ENCODE results near the gene C11orf86.
"Not testable (repeated sequence)": the region's sequence is repeated elsewhere in the genome, so short reads cannot be mapped to it uniquely, and the experiment has no call there.

- not testable (repeated sequence) for TF ChIP-seq POLR2AphosphoS5 (IDR thresholded peaks at IDR 0.05; ENCODE audit: low read depth, low read length); TAF1 (IDR thresholded peaks at IDR 0.05; ENCODE audit: low read depth, low read length); POLR2A (IDR thresholded peaks at IDR 0.05; ENCODE audit: low read depth, low read length); SPI1 (IDR thresholded peaks at IDR 0.05; ENCODE audit: low read depth, low read length); PAX5 (IDR thresholded peaks at IDR 0.05; ENCODE audit: insufficient read depth, low read length, severe bottlenecking); POU2F2 (IDR thresholded peaks at IDR 0.05; ENCODE audit: low read depth, low read length)
These were observed 13.6 kb downstream of the C11orf86 start for GRCh38 chr11:66988741-66989140.

All from GM12891 (cell line).